ENCODE data around the gene SORCS3. TPM values are rescaled to one million over a fixed set of nuclear protein-coding genes. Genes with fewer than 3 reads are reported as not detected.

The SORCS3 gene
- 0.39 TPM for total RNA-seq

DNA sequence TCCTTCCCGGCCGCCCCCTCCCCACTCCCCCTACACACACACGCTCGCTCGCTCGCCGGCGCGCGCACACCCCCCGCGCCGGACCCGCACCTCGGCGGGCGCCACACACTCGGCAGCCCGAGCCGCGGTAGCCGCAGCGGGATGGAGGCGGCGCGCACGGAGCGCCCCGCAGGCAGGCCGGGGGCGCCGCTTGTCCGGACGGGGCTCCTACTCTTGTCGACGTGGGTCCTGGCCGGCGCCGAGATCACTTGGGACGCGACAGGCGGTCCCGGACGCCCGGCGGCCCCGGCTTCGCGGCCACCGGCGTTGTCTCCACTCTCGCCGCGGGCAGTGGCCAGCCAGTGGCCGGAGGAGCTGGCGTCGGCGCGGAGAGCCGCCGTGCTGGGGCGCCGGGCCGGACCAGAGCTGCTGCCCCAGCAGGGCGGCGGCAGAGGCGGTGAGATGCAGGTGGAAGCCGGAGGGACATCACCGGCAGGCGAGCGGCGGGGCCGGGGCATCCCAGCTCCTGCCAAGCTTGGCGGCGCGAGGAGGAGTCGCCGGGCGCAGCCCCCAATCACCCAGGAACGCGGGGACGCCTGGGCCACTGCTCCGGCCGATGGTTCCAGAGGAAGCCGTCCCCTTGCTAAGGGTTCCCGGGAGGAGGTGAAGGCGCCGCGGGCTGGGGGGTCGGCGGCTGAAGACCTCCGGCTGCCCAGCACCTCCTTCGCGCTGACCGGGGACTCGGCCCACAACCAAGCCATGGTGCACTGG, at the start of gene SORCS3:
Gene SORCS3, plus strand, starts transcription at position 104 of the 750 bp plus-strand sequence.
- DNase-seq = no peak

DNA sequence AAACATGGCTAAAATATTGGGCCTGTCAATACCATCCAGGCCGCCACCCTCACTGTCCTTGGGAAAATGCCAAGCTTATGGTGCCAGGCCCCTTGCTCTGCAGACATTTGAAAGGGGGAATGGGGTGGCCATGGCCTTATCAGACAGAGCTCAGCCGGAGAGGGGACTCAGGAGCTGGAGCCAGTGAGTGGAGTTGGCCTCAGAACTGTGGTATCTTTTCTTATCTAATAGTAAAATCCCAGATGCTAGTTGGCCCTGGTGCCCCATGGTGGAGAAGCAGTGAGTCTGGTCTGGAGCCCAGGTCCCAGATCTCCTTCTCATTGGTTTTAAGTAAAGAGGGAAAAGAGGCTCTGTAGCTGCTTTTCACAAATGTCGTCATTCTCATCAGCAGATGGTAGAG, 49.6 kb upstream of the SORCS3 start:
- no peak for DNase-seq

DNA sequence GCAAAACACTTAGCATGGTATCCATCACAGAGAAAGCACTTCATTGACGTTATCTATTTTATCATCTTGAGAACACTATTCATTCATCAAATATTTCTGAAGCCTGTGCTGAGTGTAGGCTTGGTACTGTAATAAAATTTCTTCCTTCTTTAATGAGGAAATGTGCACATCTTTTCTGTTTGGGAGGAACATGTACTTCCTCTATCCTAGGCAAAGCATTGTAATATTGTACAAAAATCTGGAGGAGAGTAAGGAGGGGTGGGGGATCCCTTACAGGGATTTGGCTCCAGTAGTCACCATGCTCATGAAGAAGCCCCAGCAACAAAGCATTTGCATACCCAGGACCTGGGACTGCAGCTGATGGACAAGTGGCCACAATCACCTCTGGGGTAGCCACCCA, 39.9 kb upstream of the SORCS3 start:
- DNase-seq = no peak

GRCh38 chr10:104608091-104608828, 32.8 kb upstream of the SORCS3 start:
- DNase-seq = no peak

- DNase-seq = no peak
These were observed 28.4 kb upstream of the SORCS3 start for GRCh38 chr10:104612571-104613205.

DNA sequence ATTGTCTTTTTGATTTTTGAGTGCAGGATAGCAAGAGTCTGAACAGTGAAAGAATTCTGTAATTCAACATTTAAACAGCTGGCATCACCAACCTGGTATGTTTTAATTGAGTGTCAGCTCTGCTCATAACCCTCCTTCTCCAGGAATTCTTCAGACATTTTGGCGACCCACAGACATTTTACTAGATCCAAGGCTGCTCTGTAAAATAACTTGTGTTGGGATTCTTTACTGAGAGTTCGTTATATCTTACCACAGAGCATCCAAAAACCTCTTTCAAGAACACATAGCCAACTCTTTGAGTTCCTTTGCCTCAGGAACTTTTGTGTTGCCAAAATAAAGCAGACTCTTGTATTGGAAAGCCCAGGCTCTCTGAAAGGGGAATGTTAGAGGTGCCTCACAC, 27.7 kb upstream of the SORCS3 start:
- DNase-seq = no peak

DNA sequence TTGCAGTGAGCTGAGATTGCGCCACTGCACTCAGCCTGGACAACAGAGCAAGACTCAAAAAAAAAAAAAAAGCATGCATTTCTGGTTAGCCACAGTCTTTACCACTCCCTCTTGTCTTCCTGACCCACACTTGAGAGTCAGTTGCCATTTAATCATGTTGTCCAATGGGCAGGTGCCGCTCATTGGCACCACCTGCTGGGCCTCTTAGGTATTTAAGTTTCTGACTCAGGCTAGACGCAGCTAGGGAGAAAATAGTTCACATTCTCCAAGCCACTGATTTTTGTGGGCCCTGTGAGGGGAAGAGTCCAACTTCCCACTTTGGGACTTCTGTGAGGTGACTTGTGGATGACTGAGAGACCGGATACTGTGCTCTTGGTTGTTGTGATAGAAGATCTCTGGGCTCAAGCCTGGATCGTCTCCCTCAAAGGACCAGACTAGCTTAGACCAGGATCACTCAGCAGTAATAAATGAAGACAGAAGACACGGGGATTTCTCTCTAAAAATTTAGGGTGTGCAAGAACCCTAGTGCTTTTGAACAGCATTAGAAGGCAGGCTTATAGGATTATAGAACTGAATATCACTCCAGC, 26.8 kb upstream of the SORCS3 start:
- DNase-seq = no peak

- DNase-seq = no peak
These were observed 26.0 kb upstream of the SORCS3 start for GRCh38 chr10:104615136-104615535.

GRCh38 chr10:104617831-104618230, 23.3 kb upstream of the SORCS3 start:
- DNase-seq = no peak

DNA sequence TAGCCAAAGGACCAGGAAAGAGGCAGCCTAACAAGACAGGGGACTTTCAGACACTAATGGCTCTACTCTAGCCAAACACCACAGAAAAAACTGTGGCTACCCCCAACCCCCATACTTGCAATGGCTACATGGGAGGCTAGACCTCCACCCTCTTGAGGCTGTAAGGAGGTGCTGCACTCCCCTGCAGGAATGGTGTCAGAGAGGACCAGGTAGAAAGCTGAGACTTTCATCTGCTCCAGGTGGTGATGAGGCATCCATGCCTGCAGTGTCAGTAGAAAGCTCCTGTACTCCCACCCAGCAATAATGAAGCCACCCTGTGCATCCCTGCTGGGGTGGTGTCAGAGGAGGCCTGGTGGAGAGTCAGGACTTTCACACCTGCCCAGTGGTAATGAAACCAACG, 18.9 kb upstream of the SORCS3 start:
- no peak for DNase-seq

GRCh38 chr10:104622598-104623209, 18.4 kb upstream of the SORCS3 start:
- DNase-seq = no peak

DNA sequence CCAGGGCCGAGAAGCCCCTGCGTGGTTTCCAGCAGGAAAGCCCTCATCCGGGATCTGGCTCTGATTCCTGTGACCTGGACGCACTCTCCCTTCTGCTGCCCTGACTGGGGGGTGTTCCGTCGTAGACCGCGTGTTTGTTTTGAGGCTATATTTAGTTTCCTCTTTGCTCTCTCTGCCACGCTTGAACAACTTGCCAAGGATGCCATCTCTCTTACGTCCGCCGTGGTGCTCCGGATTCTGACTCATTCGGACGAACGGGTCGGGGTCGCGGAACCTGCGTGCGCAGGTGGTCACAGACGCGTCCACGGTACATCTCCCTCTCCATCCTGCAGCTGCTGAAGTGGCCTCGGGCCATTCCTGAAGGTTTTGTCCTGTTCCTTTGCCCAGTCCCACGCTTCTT, 10.4 kb upstream of the SORCS3 start:
- no peak for DNase-seq

GRCh38 chr10:104631946-104632345, 9.1 kb upstream of the SORCS3 start:
- DNase-seq = no peak

- DNase-seq = no peak
These were observed 2.1 kb upstream of the SORCS3 start for GRCh38 chr10:104638861-104639589.

GRCh38 chr10:104639590-104640338, 1.3 kb upstream of the SORCS3 start:
- no peak for DNase-seq

DNA sequence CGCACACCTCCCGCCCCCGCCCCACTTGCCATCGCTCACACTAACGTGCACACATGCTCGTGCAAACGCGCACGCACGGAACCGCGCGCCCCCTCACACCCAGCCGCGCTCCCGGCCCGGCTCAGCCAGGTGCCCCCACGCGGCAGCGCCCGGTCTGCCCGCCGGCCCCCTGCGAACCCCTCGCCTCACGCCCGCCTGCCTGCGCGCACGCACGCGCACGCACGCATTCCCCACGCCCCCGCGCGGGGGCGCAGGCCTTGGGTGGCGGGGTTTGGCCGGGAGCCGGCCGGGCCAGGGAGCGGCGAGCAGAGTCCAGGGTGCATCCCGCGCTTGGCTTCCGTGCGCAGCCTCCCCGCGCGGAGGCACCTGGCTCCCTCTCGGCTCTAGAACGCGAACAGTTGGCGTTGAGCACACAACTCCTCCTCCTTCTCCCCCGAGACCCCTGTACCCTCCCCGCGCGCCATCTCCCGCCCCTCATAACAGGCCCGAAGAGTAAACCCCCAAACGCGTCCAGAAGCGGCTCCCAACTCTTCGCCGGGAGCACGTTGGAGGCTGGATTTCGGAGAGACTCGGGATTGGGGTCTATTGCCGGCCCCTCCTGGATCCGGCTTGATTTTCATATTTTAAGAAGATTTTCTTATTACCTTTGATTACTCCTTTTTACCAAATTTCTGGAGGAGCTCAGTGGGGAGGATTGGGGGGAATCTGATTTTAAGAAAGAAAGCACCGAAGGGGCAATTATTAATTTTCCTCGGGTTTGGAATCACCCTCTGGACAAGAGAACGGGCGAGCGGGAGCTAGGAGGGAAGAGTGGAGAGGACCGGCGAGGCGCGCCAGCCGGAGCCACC, 527 bp upstream of the SORCS3 start:
- DNase-seq = no peak

DNA sequence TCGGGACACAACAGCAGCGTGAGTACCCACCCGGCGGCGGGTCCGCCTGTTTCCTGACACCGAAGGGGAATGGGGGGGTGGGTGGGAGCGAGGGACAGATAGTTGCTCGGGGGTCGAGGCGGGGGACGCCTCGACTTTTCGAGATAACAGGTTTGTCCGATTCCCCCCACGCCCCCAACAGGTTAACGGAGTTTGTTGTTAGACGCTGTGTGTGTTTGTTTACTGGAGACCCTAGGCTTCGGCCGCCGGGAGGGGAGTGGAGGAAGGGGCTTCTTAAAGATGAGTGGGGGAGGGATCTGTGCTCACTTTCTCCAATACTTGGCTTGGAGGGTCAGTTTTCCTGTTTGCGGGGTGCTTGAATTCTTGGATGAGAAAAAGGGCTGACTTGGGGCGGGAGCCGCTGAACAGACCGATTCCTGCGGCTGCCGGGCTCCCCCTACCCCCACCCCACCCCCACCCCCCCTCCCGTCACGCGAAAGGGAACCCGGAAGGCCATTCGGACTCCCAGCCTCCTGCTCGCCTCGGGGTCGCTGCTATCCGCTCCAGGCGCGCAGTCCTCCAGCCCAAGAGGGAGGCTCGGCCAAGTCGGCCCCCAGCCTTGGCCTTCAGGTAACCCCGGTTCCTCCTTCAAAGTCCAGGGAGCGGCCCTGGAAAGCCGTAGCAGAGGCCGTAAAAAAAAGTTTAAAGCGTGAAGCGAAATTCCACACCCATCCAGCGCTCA, 1.0 kb downstream of the SORCS3 start:
- DNase-seq = no peak

DNA sequence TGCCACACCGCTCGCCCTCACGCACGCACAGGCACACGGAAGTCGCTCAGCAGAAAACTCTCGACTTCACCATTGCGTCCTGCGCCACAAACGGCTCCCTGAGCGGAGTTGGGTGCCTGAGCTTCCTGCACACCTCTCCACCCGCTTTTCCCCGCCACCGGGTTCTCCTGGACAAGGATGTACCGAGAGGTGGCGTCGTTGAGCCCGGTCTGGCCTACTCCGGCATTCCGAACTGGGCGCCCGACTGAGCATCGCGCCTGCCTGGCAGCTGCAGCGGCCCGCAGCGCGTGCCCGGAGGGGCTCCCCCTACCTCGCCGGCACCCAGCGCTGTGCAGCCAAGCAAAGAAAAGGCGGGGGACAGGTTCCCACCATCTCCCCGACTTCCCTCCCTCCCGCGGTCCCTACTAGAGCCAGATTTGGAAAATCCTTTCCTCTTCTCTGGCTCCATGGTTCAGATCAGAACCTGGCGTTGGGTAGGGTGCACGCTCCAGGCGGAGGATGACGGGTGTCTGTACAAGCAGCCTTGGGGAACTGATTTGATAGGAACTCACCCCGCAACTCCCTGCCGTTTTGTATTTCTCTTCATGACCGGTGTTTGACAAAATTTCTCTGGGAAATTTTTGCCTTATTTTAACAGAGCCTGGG, 1.7 kb downstream of the SORCS3 start:
- DNase-seq = no peak

DNA sequence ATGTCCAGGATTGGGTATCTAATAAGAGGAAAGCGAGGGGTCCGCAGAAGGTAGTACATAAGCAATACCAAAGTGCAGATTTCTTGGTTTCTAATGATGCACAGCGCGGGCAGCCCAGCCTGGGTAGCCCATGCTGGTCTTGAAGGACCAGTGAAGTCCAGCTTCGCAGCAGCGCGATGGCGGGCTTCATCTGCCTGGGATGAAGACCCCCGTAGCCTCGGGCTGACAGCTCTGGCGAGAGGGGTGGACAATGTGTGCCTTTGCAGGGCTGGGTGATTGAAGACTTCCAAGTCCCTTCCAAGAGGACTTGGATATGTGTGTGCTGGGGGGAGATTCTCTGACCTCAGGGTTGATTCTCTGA, 2.2 kb downstream of the SORCS3 start:
- DNase-seq = no peak
